MM.1S (cell line): ENCODE results near the gene NHLRC1.

Source experiments
- CTCF ChIP-seq: fragments of 300-600 bp; sonication (generic); IDR thresholded peaks from 2 replicates; pipeline ENCODE4 v1.5.1; 2016; ENCODE audit warnings: antibody characterized with exemption, low read length, mixed read lengths
- EZH2 ChIP-seq: fragments of 300-600 bp; sonication (generic); optimal IDR thresholded peaks from 2 replicates; pipeline ENCODE3; 2017; ENCODE audit warnings: low read depth, mild to moderate bottlenecking, antibody characterized with exemption, low read length, mixed read lengths
- EZH2phosphoT487 ChIP-seq: fragments of 300-600 bp; sonication (generic); IDR thresholded peaks from 2 replicates; pipeline ENCODE4 v1.6.1; 2018; ENCODE audit warnings: antibody characterized with exemption, low read length

GRCh38 chr6:18136260-18136659, 13.8 kb upstream of the NHLRC1 start:
- TF ChIP-seq CTCF (no peak), EZH2phosphoT487 (no peak), EZH2 (no peak)
